Subcutaneous abdominal adipose tissue (tissue), 5 donors: ENCODE measurements around the gene DGKQ.

Experiments
- H3K27ac ChIP-seq: one replicate; pipeline ENCODE4 v1.7.0; 2013; ENCODE audit warnings: low read depth, mild to moderate bottlenecking, inconsistent platforms, low read length, moderate library complexity
- H3K27me3 ChIP-seq, 5 donors: one replicate each; pipeline ENCODE4 v1.7.0; 2013; ENCODE audit warnings: low read length in 5 of 5, inconsistent platforms in 1 of 5; ENCODE audit not compliant: control insufficient read depth in 5 of 5, insufficient read depth in 4 of 5
- H3K36me3 ChIP-seq, 5 donors: one replicate each; pipeline ENCODE4 v1.7.0; 2013; ENCODE audit warnings: low read length in 5 of 5; ENCODE audit not compliant: control insufficient read depth in 5 of 5, insufficient read depth in 5 of 5
- H3K4me1 ChIP-seq, 5 donors: one replicate each; pipeline ENCODE4 v1.7.0; 2013; ENCODE audit warnings: low read length in 5 of 5, mild to moderate bottlenecking in 3 of 5, moderate library complexity in 1 of 5; ENCODE audit not compliant: control insufficient read depth in 5 of 5, insufficient read depth in 5 of 5
- H3K4me3 ChIP-seq, 5 donors: one replicate each; pipeline ENCODE4 v1.7.0; 2013; ENCODE audit warnings: low read length in 5 of 5, low read depth in 1 of 5
- H3K9ac ChIP-seq, 5 donors: one replicate each; pipeline ENCODE4 v1.7.0; 2013; ENCODE audit warnings: low read length in 5 of 5, mild to moderate bottlenecking in 4 of 5, moderate library complexity in 3 of 5
- H3K9me3 ChIP-seq, 5 donors: one replicate each; pipeline ENCODE4 v1.7.0; 2013; ENCODE audit warnings: low read length in 5 of 5; ENCODE audit not compliant: control insufficient read depth in 5 of 5
- donor health status: healthy.
- donor health status: healthy.
- donor health status: healthy.
- donor health status: healthy.
- donor health status: healthy.

The DGKQ gene

GRCh38 chr4:996030-996996, 22.9 kb upstream of the DGKQ start:
- Histone ChIP-seq H3K9me3 (no peaks in the 10 kb centered on the region), H3K27ac (no peak overlapping the region), H3K4me3 (no peak overlapping the region), H3K36me3 (peaks cover 0 to 7% (median 2%) of the 10 kb centered on the region in 5 donors), H3K4me1 (peaks cover 0 to 22% (median 15%) of the 10 kb centered on the region in 5 donors), H3K27me3 (peaks cover 31 to 37% (median 34%) of the 10 kb centered on the region in 5 donors), H3K9ac (no peak overlapping the region)

GRCh38 chr4:995311-996026, 22.1 kb upstream of the DGKQ start:
- Histone ChIP-seq H3K27me3 (peaks cover 22 to 31% (median 27%) of the 10 kb centered on the region in 5 donors), H3K36me3 (peaks cover 0 to 16% (median 6%) of the 10 kb centered on the region in 5 donors), H3K9me3 (no peaks in the 10 kb centered on the region), H3K9ac (no peak overlapping the region), H3K27ac (no peak overlapping the region), H3K4me3 (no peak overlapping the region), H3K4me1 (peaks cover 0 to 22% (median 15%) of the 10 kb centered on the region in 5 donors)

- Histone ChIP-seq H3K9ac (peak within 1 kb of the TSS in 1 of 5 donors; percentile 64), H3K4me3 (peak within 1 kb of the TSS in 4 of 5 donors; percentile 16 to 48 (median 46)), H3K27me3 (peaks cover 14 to 18% (median 16%) of the 10 kb centered on the region in 5 donors), H3K9me3 (no peaks in the 10 kb centered on the region), H3K4me1 (peaks cover 0 to 23% (median 16%) of the 10 kb centered on the region in 5 donors), H3K36me3 (peaks cover 0 to 27% (median 20%) of the 10 kb centered on the region in 5 donors), H3K27ac (no peak within 1 kb of the TSS)
Observed at GRCh38 chr4:993111-994029, 20.0 kb upstream of the DGKQ start, which contains the start of gene SLC26A1. SLC26A1 (minus strand) TSS chr4:993404; CDS start chr4:991703, 1,701 bp downstream.

GRCh38 chr4:992297-993110, 19.1 kb upstream of the DGKQ start:
- Histone ChIP-seq H3K9ac (peak overlapping the region in 1 of 5 donors; percentile 64), H3K9me3 (no peaks in the 10 kb centered on the region), H3K27me3 (peaks cover 5 to 11% (median 9%) of the 10 kb centered on the region in 5 donors), H3K27ac (no peak overlapping the region), H3K4me3 (peak overlapping the region in 4 of 5 donors; percentile 16 to 48 (median 46)), H3K4me1 (peaks cover 0 to 25% (median 20%) of the 10 kb centered on the region in 5 donors), H3K36me3 (peaks cover 0 to 27% (median 20%) of the 10 kb centered on the region in 5 donors)

- no peaks in the 10 kb centered on the region for H3K9me3 ChIP-seq
- H3K4me3 ChIP-seq = no peak overlapping the region
- no peak overlapping the region for H3K27ac ChIP-seq
- no peak overlapping the region for H3K9ac ChIP-seq
- peaks cover 3 to 9% (median 6%) of the 10 kb centered on the region in 5 donors for H3K27me3 ChIP-seq
- H3K36me3 ChIP-seq = peaks cover 0 to 27% (median 20%) of the 10 kb centered on the region in 5 donors
- H3K4me1 ChIP-seq = peaks cover 0 to 26% (median 23%) of the 10 kb centered on the region in 5 donors
Observed at GRCh38 chr4:991451-992296, 18.3 kb upstream of the DGKQ start.

GRCh38 chr4:990746-991367, 17.5 kb upstream of the DGKQ start:
- no peak overlapping the region for H3K27ac ChIP-seq
- no peak overlapping the region for H3K9ac ChIP-seq

GRCh38 chr4:989722-990471, 16.5 kb upstream of the DGKQ start:
- Histone ChIP-seq H3K27me3 (no peaks in the 10 kb centered on the region), H3K9me3 (no peaks in the 10 kb centered on the region), H3K36me3 (peaks cover 0 to 27% (median 20%) of the 10 kb centered on the region in 5 donors)

More at GRCh38 chr4:990746-991367, 17.5 kb upstream of the DGKQ start:
- H3K4me3 ChIP-seq = no peak overlapping the region
- peaks cover 4 to 34% (median 31%) of the 10 kb centered on the region in 5 donors for H3K4me1 ChIP-seq
- H3K9me3 ChIP-seq = no peaks in the 10 kb centered on the region
- peaks cover 0 to 27% (median 20%) of the 10 kb centered on the region in 5 donors for H3K36me3 ChIP-seq
- H3K27me3 ChIP-seq = peaks cover 0 to 1% (median 0%) of the 10 kb centered on the region in 5 donors

More at GRCh38 chr4:989722-990471, 16.5 kb upstream of the DGKQ start:
- Histone ChIP-seq H3K4me1 (peaks cover 4 to 44% (median 37%) of the 10 kb centered on the region in 5 donors), H3K27ac (no peak overlapping the region), H3K4me3 (no peak overlapping the region), H3K9ac (no peak overlapping the region)
